ENCODE measurements around the gene CDH15.
"Not testable (repeated sequence)": the region's sequence is repeated elsewhere in the genome, so short reads cannot be mapped to it uniquely, and the experiment has no call there.

Gene CDH15

DNA sequence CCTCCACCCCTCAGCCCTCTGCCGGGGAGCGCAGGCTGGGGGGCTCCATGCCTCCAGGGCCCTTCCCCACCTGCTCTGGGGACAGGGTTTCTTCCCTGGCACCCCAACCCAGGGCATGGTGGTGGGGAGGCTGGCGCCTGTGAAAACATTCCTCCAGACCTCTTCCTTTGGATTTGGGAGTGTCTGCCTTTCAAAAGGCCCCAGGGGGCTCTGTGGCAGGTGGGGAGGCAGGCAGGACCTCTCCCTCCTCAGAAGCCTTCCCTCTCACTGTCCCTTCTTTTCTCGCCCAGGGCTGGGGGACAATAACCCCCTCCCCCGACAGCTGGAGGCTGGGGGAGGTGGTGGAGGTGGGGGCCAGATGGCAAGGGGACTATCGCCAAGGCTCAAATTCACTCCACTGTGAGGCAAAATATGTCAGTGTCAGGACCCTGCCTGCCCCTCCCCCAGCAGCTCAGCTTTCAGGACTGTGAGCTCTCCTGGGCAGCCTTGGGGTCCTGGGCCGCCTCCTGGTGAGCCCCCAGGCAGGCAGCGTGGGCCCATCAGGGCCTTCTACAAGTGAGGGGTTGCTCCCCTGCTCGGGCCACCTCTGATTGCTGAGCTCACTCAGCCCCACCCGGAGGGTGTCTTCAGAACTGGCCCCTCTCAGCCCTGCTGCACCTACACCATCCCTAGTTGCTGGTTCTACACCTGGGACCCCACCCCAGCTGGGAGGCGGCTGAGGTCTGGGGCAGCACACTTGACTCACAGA lies 1.8 kb downstream of the CDH15 start:
- FAIRE-seq: no peak

DNA sequence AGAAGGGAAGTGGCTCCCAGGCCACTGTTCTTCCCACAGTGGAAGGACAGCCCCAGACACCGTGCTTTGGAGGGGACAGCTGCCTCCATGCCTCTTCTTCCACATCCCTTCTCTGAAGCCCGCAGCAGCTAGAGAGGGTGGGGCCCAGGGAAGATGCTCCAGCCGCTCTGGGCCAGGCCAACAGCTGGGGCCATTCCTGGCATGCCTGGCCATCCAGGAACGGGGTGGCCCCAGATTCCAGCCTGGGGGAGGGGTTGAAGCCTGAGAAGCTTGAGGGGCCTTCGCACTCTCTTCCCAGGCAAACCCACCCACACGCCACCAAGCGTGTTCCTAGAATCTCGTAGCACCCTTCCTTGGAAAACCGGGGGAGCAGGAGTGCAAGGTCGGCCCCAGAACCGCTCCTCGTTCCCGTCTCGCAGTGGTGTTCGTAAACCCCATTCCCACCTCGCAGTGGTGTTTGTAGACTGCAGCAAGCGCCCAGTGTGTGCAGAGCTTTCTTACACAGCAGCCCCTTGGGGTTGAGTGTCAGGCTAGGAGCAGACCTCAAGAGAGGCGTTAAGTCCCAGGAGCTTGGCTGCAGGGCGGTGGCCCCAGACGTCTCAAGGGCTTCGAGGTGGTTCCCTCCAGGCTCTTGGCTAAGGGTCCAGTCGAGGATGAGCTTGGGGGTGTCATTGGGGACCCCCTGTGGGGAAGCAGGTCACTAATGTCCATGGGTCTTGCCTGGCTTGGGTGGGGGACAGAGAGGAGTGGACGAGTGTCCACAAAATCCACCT lies 2.7 kb downstream of the CDH15 start:
- FAIRE-seq: no peak

DNA sequence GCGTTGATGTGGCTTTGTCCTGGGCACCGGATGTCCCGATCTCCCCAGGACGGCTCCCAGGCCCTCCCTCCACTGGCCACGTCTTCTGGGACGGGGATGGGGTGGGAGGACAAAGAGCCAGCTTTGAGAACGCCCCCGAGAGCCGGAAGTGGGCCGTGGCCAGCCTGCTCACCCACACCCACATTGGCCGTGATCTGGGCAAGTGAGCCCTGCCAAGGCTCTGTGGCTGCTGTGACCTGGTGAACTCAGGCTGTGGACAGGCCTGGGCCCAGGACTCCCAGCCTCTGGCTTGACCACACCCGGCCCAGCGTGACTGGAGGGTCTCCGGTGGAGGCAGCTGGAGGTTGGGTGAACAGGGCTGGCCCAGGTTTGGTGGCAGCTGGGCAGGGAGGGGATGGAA lies 3.3 kb downstream of the CDH15 start:
- no peak for FAIRE-seq

DNA sequence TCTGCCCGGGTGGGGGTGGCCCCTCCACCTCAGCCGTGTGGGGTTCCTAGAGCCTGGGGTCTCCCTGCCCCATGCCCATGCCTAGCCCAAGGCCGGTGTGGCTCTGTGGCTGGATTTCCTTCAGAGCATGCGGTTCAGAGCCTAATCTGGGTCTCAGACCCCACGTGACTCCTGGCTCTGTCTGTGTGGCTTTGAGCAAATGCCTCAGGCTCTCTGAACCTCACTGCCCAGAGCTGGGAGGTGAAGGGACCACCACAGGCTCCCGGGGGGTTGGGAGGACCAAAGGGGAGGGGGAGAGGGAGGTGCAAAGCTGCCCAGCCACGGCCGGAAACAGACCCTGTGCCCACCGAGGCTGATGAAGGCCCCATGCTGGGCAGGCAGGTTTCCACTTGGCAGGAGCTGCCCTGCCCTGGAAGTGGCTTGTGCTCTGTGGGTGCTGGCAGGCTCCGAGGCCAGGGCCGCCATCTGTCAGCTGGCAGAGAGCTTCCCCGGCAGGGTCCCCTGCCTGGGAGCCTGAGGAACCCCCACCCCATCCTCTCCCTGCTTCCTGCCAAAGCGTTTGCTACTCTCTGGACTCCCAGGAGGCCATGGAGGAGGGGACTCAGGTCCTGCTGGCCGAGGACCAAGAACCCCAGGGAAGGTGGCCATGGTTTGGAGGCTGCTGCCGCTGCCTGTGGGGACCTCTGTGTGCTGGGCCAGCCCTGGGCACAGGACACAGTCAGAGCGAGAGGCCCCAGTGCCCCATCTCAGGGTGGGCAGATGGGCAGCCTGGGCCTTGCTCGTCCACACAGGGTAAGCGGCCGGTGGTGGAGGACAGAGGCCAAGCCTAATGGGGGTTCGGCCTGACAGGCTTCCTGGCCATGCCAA lies 4.0 kb downstream of the CDH15 start:
- FAIRE-seq: no peak

- FAIRE-seq: no peak
These were observed 4.7 kb downstream of the CDH15 start for GRCh38 chr16:89176147-89176690.

DNA sequence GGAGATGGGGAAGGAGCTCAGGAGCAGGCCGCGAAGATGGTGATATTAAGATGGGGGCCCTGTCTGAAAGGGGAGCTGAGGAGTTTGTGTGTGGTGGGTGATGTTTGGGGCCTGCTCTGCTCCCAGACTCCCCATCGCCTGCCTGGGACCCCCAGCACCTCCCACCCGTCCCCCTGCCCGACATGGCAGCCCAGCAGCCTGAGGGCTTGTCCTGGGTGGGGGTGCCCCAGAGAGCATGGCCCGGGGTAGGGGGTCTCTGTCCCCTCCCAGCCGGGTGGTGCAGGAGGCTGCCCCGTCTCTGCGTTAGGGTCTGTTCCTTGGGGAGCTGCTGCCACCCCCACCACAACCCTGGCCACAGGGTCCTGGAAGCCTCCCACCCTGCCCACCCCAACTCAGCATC lies 5.2 kb downstream of the CDH15 start:
- FAIRE-seq: no peak

DNA sequence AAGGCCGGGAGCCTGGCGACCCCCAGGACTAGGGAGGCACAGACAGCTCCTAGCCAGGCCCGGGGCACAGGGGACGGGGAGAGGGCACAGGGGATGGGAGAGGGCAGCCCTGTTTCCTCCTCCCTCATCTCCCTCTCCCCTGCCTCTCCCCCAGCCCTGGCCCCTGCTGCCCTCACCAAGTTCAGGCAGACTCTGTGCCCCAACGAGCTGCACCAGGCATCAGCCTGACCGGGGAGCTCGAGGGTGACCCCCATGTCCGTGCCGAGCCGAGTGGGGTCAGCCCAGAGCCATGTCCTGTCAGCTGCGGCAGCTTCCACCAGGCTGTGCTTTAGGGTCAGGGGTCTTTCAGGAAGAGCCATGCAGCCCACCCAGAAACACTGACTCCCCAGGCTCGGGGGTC lies 6.0 kb downstream of the CDH15 start:
- FAIRE-seq: no peak

GRCh38 chr16:89178453-89179147 lies 7.1 kb downstream of the CDH15 start:
- FAIRE-seq: no peak

GRCh38 chr16:89179148-89179484 lies 7.6 kb downstream of the CDH15 start:
- no peak for FAIRE-seq

DNA sequence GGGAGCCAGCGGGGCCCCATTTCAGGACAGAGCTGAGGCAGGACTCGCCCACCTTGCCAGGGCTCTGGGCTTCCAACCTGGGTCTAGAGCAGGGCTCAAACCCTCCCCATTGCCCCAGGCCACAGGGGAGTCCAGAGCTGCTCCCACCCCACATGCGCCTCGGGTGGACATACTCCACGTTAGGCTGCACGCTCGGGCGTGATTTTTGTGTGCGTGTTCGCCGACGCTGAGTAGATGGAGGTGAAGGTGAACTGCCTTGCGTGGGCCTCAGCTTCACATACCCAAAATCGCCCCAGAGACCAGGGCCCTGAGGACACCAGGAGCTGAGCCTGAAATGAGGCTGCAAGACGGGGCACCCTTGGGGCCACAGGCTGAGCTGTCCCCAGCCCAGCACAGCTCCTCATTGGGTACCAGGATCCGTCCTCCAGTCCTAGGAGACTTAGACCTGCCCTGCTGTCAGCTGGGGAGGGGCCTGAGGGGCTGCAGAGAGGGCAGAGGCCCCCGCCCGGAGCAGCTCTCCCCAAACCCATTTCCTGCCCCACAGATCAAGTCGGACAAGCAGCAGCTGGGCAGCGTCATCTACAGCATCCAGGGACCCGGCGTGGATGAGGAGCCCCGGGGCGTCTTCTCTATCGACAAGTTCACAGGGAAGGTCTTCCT lies 8.2 kb downstream of the CDH15 start:
- no peak for FAIRE-seq

DNA sequence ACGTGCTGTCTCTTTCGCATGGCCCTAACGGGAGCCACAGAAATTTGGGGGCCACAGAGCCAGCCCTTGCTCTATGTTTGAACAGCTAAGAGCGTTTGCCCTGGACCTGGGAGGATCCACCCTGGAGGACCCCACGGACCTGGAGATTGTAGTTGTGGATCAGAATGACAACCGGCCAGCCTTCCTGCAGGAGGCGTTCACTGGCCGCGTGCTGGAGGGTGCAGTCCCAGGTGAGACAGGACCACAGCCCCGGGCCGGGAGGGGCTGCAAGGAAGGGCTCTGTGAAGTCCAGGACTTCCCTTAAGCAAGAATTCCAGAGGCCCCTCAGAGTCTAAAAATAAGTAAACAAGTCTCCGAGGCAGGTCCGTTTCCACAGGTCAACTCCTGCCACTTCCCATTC lies 11.9 kb downstream of the CDH15 start:
- FAIRE-seq: no peak

- FAIRE-seq: no peak
These were observed 12.6 kb downstream of the CDH15 start for GRCh38 chr16:89183975-89184676.

DNA sequence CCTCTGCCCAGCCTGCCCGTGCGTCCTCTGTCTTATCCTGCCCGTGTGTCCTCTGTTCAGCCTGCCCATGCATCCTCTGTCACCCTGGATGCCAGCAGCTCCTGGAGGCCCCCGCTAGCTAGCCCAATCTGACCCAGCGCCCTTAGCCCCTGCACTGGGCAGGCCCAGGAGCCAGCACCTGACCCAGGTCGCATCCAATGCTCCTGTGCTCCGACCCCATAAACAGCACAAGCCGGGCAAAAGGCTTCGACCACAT lies 13.1 kb downstream of the CDH15 start:
- no peak for FAIRE-seq

- FAIRE-seq: no peak
These were observed 13.6 kb downstream of the CDH15 start for GRCh38 chr16:89184933-89185794.

DNA sequence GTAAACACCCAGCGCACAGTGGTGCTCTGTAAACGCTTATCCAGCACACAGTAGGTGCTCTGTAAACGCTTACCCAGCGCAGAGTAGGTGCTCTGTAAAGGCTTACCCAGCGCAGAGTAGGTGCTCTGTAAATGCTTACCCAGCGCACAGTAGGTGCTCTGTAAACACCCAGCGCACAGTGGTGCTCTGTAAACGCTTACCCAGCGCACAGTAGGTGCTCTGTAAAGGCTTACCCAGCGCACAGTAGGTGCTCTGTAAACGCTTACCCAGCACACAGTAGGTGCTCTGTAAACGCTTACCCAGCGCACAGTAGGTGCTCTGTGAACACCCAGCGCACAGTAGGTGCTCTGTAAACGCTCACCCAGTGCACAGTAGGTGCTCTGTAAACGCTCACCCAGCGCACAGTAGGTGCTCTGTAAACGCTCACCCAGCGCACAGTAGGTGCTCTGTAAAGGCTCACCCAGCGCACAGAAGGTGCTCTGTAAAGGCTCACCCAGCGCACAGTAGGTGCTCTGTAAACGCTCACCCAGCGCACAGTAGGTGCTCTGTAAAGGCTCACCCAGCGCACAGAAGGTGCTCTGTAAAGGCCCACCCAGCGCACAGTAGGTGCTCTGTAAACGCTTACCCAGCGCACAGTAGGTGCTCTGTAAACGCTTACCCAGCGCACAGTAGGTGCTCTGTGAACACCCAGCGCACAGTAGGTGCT lies 14.5 kb downstream of the CDH15 start:
- not testable (repeated sequence) for FAIRE-seq

DNA sequence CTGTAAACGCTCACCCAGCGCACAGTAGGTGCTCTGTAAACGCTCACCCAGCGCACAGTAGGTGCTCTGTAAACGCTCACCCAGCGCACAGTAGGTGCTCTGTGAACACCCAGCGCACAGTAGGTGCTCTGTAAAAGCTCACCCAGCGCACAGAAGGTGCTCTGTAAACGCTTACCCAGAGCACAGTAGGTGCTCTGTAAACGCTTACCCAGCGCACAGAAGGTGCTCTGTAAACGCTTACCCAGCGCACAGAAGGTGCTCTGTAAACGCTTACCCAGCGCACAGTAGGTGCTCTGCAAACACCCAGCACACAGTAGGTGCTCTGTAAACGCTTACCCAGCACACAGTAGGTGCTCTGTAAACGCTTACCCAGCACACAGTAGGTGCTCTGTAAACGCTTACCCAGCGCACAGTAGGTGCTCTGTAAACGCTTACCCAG lies 15.1 kb downstream of the CDH15 start:
- FAIRE-seq: not testable (repeated sequence)

- FAIRE-seq: no peak
These were observed 15.7 kb downstream of the CDH15 start for GRCh38 chr16:89187032-89187769.

GRCh38 chr16:89187770-89188392 lies 16.3 kb downstream of the CDH15 start:
- no peak for FAIRE-seq
